Ramos (cell line): ENCODE data around the gene GALNT11.

Experiments used
- in situ Hi-C: fragments of 300-500 bp; cut with MboI; formaldehyde crosslinking; loops from one replicate; pipeline ENCODE4 v1.14.3; 2022; ENCODE audit warnings: low sequenced_read_pairs; ENCODE audit not compliant: unreplicated experiment

GALNT11 gene

GRCh38 chr7:152106990-152107389, 81.5 kb downstream of the GALNT11 start:
- in situ Hi-C loops, result no loop called here

DNA sequence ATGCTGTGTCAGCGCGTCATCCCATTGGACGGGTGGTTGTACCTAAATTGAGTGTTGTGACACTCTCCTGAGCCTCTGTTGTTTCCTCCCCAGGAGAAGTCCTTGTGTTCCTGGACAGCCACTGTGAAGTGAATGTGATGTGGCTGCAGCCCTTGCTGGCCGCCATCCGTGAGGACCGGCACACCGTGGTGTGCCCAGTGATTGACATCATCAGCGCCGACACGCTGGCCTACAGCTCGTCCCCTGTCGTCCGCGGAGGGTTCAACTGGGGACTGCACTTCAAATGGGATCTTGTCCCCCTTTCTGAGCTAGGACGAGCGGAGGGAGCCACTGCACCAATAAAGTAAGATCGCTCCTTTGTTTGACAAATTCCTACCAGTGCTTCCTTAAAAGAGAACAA, 82.5 kb downstream of the GALNT11 start:
- in situ Hi-C loops, result no loop called here

DNA sequence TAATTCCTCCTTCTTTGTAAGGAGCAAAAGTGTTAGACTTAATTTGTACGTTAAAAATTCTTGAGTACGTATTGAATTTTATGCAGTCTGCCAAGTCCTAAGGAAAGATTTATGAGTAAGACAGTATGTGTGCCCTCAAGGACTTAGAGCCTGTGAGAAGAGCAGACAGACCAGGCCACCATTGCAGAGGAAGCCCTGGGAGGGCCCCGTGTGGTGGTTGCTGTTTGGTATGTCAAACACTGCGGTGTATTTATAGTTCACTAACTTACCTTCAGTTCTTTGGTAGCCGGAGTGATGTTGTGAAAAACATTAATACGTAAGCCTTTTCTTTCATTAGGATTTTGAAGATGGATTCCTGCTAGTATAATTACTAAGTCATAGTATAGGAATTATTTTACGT, 82.9 kb downstream of the GALNT11 start:
- in situ Hi-C loops, result no loop called here

DNA sequence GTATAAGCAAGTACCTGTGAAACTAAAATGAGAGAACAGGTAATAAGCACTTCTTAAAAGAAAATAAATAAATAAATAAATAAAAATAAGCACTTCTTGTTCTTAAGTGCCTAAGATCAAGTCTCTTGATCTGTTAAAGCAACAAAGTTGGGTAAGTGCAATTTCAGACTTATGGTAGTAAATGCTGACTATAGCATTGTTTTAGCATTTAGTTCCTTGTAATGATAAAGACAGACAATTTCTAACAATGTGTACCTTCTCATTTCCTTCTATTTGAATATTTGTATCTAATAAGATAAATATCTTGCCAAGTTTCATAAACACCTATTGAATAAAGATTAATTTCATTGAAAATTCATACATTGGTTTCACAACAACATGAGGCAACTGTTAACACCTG, 87.4 kb downstream of the GALNT11 start:
- in situ Hi-C loops, result no loop called here

- in situ Hi-C loops, result no loop called here
These were observed 89.7 kb downstream of the GALNT11 start for GRCh38 chr7:152115021-152115718.

GRCh38 chr7:152117356-152117755, 91.9 kb downstream of the GALNT11 start:
- in situ Hi-C loops, result no loop called here

GRCh38 chr7:152120210-152120609, 94.7 kb downstream of the GALNT11 start:
- in situ Hi-C loops, result no loop called here

DNA sequence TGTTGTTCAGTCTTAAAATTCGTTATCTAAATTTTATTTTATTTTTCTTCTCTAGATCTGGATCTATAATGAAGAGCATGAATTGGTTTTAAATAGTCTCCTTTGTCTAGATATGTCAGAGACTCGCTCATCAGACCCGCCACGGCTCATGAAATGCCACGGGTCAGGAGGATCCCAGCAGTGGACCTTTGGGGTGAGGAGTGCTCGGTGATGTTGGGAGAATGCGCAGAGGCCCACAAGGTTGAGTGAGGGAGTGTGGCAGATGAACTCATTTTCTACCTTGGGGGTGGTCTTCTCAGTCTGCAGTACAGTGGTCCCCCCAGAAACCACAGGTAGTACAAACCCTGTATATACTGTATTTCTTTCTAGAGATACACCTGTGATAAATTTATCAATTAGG, 95.3 kb downstream of the GALNT11 start:
- in situ Hi-C loops, result no loop called here

- in situ Hi-C loops, result no loop called here
These were observed 96.0 kb downstream of the GALNT11 start for GRCh38 chr7:152121432-152121831.

DNA sequence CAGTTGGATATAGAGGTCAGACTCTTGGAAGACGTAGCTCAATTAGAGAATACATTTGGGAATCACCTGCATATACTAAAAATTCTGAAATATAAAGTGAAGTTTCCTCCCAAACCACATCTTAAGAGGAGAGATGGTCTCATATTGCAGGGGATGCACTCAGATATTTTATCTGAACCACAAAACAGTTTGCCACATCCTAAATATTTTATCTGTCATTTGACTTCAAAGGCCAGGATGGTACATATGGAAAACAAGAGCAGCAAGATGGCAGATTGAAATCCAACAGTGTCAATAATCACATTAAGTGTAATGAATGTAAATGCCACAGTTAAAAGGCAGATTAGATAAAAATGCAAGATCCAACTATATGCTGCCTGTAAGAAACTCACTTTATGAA, 97.1 kb downstream of the GALNT11 start:
- in situ Hi-C loops, result no loop called here

- in situ Hi-C loops, result no loop called here
These were observed 101.3 kb downstream of the GALNT11 start for GRCh38 chr7:152126741-152127140.

GRCh38 chr7:152127229-152127628, 101.8 kb downstream of the GALNT11 start:
- in situ Hi-C loops, result no loop called here

DNA sequence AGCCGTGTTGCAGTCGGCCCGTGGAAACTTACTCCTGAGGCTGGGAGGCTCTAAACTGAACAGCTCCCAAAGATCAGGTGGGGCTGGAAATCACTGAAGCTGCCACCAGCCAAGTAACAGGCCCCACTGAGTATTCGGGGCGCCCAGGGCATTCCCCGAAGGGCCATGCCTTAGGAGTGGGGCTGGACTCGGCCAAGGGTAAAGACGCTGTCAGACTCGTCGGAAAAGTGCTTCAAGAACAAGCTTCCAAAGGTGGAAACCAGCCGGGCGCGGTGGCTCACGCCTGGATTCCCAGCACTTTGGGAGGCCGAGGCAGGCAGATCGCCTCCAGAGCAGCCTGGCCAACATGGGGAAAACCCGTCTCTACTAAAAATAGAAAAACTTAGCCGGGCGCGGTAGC, 102.8 kb downstream of the GALNT11 start:
- in situ Hi-C loops, result no loop called here

GRCh38 chr7:152128741-152129461, 103.4 kb downstream of the GALNT11 start:
- in situ Hi-C loops, result no loop called here

GRCh38 chr7:152129682-152130081, 104.2 kb downstream of the GALNT11 start:
- in situ Hi-C loops, result no loop called here

DNA sequence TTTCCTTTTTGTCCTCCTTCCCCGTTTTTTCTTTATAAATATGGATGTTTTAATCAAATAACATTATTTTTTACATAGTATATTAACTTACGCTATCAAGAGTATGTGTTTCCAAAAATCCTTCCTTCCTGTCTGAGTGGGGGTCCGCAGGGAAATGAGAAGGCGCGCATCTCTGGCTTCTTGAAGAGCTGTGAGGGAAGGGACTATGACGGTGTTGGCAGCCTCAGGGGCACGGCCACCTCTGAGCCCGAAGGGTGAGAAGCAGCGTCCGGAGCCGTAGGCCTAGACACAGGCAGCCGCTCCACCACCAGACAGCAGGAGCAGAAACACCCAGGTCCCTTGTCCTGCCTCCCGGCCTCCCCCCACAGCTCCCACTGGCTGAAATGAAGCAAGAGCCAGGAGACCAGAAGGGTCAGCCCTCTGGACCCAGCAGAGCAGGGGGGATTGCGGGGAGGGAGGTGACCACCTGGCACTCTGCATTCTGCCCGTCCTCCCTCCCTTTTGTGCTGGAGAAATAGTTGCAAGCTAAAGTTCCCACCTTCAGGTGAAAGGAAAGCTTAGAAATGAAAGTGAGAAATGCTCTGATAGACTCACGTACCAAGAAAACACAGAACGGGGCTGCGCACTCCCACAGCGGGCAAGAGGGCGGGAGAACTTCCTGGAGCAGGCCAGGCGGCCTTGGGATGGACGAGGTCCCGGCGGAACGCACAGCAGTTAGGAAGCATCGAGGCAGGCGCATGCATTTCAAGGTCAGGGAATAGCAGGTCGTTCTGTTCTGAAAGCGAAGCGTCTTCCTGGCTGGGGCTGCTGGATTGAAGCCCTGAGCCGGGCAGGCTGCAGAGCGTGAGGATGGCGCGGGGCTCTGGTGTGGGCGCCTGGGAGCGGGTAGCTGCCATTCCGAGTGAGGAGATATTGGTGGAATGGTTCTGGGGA, 105.5 kb downstream of the GALNT11 start:
- in situ Hi-C loops, result no loop called here

DNA sequence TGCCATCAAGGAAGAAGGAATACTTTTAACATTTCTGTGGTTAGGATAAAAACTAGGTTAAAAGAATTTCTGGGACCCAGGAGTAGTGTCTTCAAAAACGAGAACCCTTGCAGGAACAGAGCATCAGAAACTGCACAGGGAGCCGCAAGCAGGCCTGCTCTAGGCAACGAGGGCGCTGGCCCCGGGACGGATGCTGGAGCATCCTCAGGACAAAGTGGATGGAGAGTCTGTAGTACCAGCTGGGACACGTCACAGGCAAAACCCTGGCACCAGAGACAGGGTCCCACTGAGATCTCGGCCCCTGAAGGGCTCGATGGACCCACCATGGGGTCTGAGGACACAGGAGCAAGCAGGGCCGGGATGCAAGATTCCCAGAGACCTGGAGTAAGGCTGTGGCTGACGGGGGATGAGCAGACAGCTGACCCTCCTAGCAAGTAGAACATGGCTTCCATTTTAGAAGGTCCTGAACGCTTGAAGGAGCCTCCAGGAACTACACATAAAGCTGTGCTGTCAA, 106.6 kb downstream of the GALNT11 start:
- in situ Hi-C loops, result no loop called here

GRCh38 chr7:152132812-152133211, 107.3 kb downstream of the GALNT11 start:
- in situ Hi-C loops, result no loop called here

GRCh38 chr7:152133804-152134203, 108.3 kb downstream of the GALNT11 start:
- in situ Hi-C loops, result no loop called here

GRCh38 chr7:152136686-152137085, 111.2 kb downstream of the GALNT11 start:
- in situ Hi-C loops, result no loop called here
